ENCODE results near the gene KDM6A. TPM values are rescaled to one million over a fixed set of nuclear protein-coding genes. Genes with fewer than 3 reads are reported as not detected.

KDM6A gene
- total and polyA plus RNA-seq, 2 donors (not counting 1 experiment from before 2014, with no cell fraction given), result 33.3 to 57.0 TPM

DNA sequence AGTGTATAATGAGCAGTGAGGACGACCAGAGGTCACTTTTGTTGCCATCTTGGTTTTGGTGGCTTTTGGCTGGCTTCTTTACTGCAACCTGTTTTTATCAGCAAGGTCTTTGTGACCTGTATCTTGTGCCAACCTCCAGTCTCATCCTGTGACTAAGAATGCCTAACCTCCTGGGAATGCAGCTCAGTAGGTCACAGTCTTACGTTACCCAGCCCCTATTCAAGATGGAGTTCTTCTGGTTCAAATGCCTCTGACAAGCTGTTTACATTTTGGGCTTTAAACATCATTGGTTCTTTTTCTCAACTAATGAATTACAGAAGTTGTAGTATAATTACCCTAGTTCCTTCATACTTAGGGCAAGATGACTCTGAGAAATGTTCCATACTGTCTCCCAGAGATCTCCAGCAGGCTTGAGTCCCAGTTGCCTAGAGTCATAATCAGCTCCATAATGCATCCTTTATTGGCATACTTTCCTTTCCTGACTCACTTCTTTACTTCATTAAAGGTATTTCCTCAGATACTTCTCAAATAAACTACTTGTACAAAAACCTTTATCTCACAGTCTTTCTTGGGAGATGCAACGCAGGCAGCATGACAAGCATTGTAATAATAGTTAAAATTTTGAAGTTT is 136.5 kb downstream of the KDM6A start:
- H3K4me1 ChIP-seq (ENCODE audit: control insufficient read depth in 2 of 2, insufficient read depth in 2 of 2, low read length in 2 of 2), result peaks cover 8 to 12% of the 10 kb centered on the region in 2 donors
- H3K36me3 ChIP-seq (replicated peaks in 1 of 2; ENCODE audit: control extremely low read depth in 1 of 2, control insufficient read depth in 1 of 2, extremely low read depth in 1 of 2, insufficient read depth in 2 of 2, low read length in 1 of 2), result no peaks in the 10 kb centered on the region
- H3K9ac ChIP-seq (ENCODE audit: low read length), result no peak overlapping the region
- H3K9me3 ChIP-seq (ENCODE audit: control extremely low read depth in 1 of 3, control insufficient read depth in 2 of 3, insufficient read depth in 1 of 3, low read length in 2 of 3), result peaks cover 0 to 9% (median 0%) of the 10 kb centered on the region in 3 donors
- peaks cover 88% of the 10 kb centered on the region for H3K79me2 ChIP-seq (ENCODE audit: control insufficient read depth, insufficient read depth, low read length)
- intact Hi-C loops (cut with micrococcal nuclease), result no loop called here
- ChIA-PET POLR2A (no interaction called here), CTCF (no interaction called here)
- no peak overlapping the region for H3K27ac ChIP-seq (ENCODE audit: low read length in 2 of 2)
- no peaks in the 10 kb centered on the region for H3K27me3 ChIP-seq (replicated peaks in 1 of 4; ENCODE audit: control extremely low read depth in 1 of 4, control insufficient read depth in 3 of 4, insufficient read depth in 4 of 4, low read length in 3 of 4)
- Mint-ChIP-seq H3K9me3 (ENCODE audit: insufficient read depth) (no peaks in the 10 kb centered on the region), H3K27ac (no peak overlapping the region), H3K27me3 (no peaks in the 10 kb centered on the region), H3K4me1 (peaks cover 34% of the 10 kb centered on the region), H3K4me3 (no peak overlapping the region)
- DNase-seq, result no peak
- no peak overlapping the region for H3K4me2 ChIP-seq (replicated peaks; ENCODE audit: low read depth, low read length, poor library complexity, severe bottlenecking)
- peaks cover 49% of the 10 kb centered on the region for H4K20me1 ChIP-seq (ENCODE audit: control insufficient read depth, insufficient read depth, low read length, poor library complexity, severe bottlenecking)
- TF ChIP-seq EZH2 (IDR thresholded peaks at IDR 0.05; ENCODE audit: borderline replicate concordance, insufficient read depth, low read depth, low read length, poor library complexity, severe bottlenecking), result no peak
- TF ChIP-seq, protein P1, sequence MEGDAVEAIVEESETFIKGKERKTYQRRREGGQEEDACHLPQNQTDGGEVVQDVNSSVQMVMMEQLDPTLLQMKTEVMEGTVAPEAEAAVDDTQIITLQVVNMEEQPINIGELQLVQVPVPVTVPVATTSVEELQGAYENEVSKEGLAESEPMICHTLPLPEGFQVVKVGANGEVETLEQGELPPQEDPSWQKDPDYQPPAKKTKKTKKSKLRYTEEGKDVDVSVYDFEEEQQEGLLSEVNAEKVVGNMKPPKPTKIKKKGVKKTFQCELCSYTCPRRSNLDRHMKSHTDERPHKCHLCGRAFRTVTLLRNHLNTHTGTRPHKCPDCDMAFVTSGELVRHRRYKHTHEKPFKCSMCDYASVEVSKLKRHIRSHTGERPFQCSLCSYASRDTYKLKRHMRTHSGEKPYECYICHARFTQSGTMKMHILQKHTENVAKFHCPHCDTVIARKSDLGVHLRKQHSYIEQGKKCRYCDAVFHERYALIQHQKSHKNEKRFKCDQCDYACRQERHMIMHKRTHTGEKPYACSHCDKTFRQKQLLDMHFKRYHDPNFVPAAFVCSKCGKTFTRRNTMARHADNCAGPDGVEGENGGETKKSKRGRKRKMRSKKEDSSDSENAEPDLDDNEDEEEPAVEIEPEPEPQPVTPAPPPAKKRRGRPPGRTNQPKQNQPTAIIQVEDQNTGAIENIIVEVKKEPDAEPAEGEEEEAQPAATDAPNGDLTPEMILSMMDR (IDR thresholded peaks at IDR 0.05), result no peak
- H2AFZ ChIP-seq (ENCODE audit: insufficient read depth, low read depth, low read length, poor library complexity, severe bottlenecking), result no peak overlapping the region
- no peak overlapping the region for H3K4me3 ChIP-seq (ENCODE audit: control extremely low read depth in 1 of 5, extremely low read depth in 1 of 5, insufficient read depth in 1 of 5, low read depth in 2 of 5, low read length in 4 of 5)
- WGBS (ENCODE audit: insufficient coverage), result no CpG with 5 or more reads among the region's 3 CpGs
- no peak for ATAC-seq (ENCODE audit: low read depth)

DNA sequence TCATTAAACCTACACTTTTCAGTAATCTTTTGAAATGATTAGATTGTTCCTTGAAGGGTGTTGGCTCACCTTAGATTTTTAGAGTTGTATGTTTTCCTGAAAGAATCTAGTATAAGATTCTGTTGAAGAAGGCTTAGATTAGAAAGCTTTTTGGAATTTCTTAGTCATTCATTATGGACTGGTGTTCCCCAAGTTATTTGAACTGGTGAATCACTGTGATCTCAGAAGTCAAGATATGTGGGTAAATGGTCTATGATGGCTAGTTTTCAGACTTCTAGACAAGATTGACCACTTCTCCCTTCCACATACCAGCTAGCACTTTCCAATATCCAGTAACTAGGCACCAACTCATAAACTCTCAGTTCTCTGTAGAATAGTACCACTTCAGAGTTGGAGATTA is 138.1 kb downstream of the KDM6A start:
- intact Hi-C loops (cut with micrococcal nuclease), result loop anchor here (5.0 kb wide), 1 partner anchor 34 kb away; no protein-coding TSS in a partner anchor
- Mint-ChIP-seq H3K9me3 (ENCODE audit: insufficient read depth) (no peaks in the 10 kb centered on the region), H3K27ac (no peak overlapping the region), H3K4me3 (no peak overlapping the region), H3K27me3 (no peaks in the 10 kb centered on the region), H3K4me1 (peaks cover 34% of the 10 kb centered on the region)
- no peak for TF ChIP-seq EZH2 (IDR thresholded peaks at IDR 0.05; ENCODE audit: borderline replicate concordance, insufficient read depth, low read depth, low read length, poor library complexity, severe bottlenecking)
- TF ChIP-seq, protein P1 (IDR thresholded peaks at IDR 0.05), result no peak
- Histone ChIP-seq H3K27ac (ENCODE audit: low read length in 2 of 2) (no peak overlapping the region), H3K79me2 (ENCODE audit: control insufficient read depth, insufficient read depth, low read length) (peaks cover 90% of the 10 kb centered on the region), H3K36me3 (replicated peaks in 1 of 2; ENCODE audit: control extremely low read depth in 1 of 2, control insufficient read depth in 1 of 2, extremely low read depth in 1 of 2, insufficient read depth in 2 of 2, low read length in 1 of 2) (peaks cover 0 to 2% of the 10 kb centered on the region in 2 experiments), H3K9me3 (ENCODE audit: control extremely low read depth in 1 of 3, control insufficient read depth in 2 of 3, insufficient read depth in 1 of 3, low read length in 2 of 3) (peaks cover 0 to 7% (median 0%) of the 10 kb centered on the region in 3 donors), H3K4me3 (ENCODE audit: control extremely low read depth in 1 of 5, extremely low read depth in 1 of 5, insufficient read depth in 1 of 5, low read depth in 2 of 5, low read length in 4 of 5) (no peak overlapping the region), H3K27me3 (replicated peaks in 1 of 4; ENCODE audit: control extremely low read depth in 1 of 4, control insufficient read depth in 3 of 4, insufficient read depth in 4 of 4, low read length in 3 of 4) (no peaks in the 10 kb centered on the region), H4K20me1 (ENCODE audit: control insufficient read depth, insufficient read depth, low read length, poor library complexity, severe bottlenecking) (peaks cover 64% of the 10 kb centered on the region), H3K9ac (ENCODE audit: low read length) (no peak overlapping the region), H3K4me1 (ENCODE audit: control insufficient read depth in 2 of 2, insufficient read depth in 2 of 2, low read length in 2 of 2) (peaks cover 8 to 12% of the 10 kb centered on the region in 2 donors), H3K4me2 (replicated peaks; ENCODE audit: low read depth, low read length, poor library complexity, severe bottlenecking) (no peak overlapping the region), H2AFZ (ENCODE audit: insufficient read depth, low read depth, low read length, poor library complexity, severe bottlenecking) (no peak overlapping the region)
- ChIA-PET CTCF (no interaction called here), POLR2A (no interaction called here)
- ATAC-seq (ENCODE audit: low read depth), result no peak
- DNase-seq, result no peak

All from B cell (primary cell).